Measurements from ENCODE around the gene MYO1E.
"Not testable (repeated sequence)": the region's sequence is repeated elsewhere in the genome, so short reads cannot be mapped to it uniquely, and the experiment has no call there.

The MYO1E gene

DNA sequence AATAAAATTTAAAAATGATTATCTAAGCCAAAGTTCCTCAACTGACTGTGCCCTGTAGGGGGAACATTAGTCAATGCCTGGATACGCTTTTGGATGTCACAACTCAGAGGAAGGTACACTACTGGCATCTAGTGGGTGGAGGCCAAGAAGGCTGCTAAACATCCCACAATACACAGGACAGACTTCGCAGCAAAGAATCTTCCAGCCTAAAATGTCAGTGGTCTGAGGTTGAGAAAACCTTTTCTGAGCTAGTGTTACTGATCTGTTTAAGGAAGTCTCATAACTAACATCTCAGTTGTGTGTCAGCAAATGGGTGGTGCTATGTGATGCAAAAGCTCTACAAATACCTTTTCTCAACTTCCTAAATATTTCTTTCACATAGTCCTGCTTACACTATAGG, 186.9 kb downstream of the MYO1E start:
- no peak for DNase-seq

DNA sequence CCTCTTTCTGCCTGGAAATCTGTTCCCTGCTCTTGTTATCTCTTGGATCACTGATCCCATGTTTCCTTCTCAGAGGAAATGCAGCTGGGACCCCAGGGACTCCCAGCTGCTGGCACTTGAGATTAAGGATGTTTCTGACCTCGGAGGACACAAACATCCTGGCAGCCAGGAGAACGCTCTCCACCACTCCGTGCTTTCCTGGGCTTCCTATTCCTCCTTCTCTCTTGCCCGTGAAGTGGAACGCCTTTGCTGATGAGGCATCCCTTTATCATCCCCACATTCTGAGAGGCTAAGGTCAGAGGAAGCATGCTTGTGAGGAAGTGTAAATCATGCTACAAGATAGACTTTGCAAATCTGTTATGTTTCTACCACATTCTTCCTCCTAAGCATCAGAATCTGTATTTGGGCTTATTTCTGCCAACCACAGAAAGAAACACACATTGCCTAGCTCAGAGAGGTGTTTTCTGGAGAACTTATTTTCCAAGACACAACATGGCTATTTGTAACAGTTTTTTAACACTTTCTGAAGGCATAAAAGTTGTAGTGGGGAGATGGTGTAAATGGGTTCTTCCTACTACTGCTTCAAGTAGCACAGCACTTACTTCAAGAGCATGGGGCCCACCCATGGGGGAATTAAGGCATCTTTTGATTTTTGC, 191.6 kb downstream of the MYO1E start:
- DNase-seq = no peak

DNA sequence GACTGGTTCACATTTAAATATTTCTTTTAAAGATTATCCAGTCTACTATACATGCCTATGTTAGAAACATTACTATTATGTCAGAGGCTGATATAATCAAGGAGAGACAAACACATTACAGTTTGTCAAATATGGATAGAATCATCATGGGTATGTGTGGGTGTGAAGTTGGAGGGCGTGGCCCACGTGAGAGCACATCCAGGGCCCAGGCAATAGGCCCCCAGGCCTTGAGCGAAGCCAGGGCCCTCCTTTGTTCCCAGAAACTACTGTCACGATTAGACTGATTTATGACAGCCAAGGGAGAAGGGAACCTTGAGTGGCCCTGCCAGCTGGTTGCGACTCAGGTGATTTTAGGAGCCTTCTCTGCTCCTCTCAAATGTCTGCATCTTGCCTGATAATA, 193.0 kb downstream of the MYO1E start:
- DNase-seq = no peak

DNA sequence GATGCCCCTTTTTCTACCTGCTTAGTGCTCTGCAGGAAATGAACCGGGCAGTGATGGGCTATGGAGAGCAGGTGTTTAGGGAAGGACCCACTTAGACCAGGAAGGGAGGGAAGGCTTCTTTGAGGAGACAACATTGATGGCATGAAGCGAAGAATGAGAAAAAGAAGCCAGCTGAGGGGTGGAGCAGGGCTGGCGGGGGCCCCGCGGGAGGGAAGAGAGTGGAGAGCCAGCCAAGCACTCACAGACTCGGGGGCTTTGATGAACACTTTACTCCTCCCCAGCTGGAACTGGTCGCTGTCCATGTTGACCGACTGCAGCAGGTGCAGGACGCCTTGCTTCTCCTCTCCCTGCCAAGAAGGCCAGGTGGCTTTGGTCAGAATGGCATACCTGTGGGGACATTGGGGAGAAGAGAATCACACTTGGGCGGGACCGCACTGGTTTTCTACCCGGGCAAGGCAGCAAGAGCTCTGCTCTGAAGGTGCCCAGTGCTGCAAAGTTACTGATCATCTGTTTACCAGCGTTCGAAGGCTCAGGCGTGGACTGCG, 194.4 kb downstream of the MYO1E start:
- no peak for DNase-seq

DNA sequence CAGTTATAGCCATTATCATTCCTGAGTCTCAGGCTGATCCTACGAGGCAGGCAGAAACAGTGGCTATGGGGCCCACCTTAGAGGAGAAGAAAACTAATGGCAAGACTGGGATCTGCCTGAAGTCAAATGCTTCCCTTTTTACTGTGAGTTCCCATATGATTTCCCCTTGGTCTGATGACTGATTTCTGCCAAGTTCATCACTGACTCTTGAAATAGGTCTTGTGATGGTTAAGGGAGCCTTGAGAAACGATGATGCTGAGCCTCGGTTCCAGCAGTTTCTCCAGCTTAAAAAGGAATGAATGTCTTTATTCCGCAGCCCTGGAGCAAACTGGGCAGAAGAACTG, 195.4 kb downstream of the MYO1E start:
- no peak for DNase-seq

DNA sequence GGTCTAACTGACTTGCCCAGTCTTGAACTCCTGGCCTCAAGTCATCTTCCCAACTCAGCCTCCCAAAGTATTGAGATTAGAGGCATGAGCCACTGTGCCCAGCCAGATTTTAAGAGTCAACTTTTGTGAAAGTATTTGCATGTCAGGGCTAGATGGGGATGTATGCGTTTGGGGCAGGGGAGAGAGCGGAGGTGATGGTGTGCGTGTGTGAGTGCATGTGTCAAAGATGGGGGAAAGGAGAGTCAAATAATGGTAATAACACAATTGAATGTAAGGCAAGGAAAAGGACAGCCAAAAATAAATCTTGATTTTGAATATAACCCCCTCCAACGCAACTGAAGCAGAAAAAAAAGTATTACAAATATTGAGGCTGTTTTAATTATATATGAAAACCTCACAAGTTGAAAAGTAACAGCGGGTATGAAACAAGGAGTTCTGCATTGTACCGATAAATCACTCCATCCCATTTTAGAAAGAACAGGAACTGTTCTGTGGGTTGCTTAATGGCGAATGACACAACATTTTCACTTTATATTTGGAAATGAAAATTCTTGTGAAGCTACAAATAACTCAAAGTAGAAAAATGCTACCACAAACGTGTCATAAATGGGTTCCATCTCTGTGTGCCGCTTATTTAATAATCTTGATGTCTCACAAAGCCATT, 195.9 kb downstream of the MYO1E start:
- no peak for DNase-seq

DNA sequence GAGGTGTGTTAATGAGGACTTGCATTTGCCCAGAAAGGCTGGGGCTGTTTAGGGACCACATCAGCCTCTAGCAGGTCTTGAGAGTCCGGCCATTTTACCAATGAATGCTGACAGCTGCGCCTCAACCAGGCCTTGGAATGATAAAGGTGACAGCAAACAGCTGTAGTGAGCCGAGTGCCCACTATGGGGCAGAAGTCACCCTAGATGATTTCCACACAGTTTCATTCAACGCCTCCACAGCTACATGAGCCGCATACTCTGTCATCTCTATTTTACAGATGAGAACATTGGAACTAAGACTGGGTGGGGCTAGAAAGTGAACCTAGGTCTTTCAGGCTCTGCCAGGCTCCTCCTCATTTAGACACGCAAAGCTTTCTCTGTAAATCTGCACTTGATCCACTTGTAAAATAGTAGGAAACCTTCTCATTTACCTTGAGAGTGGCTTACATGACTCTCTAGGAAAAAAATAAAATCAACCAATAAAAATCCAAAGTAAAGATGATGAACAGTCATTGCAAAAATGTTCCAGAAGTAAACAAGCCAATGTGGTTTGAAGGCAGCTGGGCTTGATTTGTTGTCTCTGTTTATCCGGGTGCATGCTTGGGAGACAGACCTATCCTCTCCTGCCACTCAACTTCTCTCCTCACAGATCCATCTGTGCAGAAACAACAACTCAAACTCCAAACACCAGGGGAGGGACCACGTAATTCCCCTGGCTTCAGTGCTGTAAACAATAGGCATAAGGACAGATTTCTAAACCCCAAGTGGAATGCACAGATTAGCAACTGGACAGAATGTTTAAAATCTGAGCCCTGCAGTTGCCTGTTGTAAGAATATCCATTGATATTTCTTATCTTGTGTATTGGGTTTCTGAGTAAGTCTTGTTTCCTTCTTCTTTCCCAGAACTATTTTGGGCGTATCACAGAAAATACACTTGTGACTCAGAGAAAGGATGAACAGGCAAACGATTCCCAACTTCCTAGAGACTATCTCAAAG, 197.5 kb downstream of the MYO1E start:
- peak in 2 of 5 experiments; percentile 14 to 71 for DNase-seq

DNA sequence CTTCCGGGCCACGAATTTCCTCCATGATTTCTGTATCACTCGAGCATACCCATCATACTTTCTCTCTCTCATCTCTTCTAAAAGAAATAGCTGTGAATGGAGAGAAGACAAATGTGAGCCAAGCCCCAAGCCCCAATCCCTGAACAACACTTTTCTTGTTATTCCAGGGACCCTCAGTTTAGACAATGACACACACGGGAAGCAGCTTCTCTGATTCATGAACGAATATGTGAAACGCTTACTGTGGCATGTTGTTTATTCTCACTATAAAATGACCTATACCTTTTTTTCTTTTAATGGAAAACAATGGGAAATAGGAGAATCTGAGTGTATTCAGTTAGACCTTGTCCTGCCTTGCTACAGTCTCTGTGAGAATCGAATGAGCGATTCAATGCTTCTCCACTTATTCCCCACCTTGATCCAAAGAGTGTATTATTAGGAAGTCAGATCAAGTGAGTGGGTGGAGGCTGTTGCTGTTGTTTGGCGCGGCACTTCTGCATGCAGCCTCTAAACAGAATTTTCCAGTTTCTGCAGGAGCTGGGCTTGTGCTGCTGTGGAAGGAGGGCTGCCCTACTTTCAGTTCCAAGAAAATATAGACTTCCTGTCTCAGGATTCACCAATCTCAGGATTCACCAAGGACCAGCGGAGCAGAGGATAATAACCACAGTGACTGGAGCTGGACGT, 198.4 kb downstream of the MYO1E start:
- DNase-seq = no peak

DNA sequence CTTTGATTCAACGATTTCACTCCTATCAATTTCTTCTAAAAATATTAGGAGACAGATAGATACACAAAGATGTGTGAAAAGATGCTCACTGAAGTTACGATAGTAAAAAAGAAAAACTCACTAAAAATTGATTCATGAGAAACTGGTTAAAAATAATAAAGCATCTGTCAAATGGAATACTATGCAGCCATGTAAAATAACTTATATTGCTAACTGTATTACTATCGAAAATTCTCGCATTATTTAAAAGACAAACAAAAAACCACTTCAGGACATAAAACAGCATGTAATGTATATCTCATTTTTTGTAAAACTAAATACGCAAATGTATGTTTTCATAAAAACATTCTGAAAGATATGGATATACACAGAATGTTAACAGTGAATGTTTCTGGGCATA, 199.5 kb downstream of the MYO1E start:
- DNase-seq = no peak

DNA sequence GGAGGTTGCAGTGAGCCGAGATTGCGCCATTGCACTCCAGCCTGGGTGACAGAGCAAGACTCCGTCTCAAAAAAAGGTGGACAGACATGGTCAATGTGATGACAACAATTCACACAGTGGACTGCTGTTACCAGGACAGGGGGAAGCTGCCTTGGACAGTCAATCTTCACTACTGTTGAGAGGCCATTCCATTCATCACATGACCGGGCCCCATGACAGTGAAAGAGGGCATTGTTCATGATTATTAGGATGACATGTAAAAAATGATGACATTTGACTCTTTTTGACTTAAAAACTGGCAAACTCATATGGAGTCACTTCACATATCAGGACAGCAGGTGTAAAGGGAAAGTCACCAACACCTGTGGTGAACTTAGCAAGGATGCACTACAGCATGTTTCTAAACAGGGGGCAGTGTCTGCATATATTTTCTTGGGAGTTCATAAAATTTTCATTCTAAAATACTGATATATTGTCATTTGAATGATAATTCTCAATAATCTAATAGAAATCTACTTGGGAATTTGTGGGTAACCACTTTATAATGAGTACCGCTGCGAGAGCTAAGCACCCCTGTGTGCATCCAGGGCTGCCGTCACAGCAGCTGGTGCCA, 200.3 kb downstream of the MYO1E start:
- no peak for DNase-seq

DNA sequence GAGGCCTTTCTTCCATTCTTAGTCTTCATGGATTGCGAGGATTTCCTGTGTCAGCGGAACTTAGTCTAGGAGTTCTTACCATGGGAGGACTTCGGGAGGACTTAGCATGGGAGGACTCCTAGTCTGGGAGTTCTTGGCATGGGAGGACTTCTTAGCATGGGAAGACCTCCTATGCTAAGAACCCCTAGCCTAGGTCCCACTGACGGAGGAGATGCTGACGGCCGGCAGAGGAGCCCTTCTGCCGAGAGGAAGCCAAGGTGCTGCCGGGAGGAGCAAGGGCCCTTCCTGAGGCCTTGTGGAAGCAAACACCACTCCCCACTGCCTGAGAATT, 201.6 kb downstream of the MYO1E start:
- no peak for DNase-seq

DNA sequence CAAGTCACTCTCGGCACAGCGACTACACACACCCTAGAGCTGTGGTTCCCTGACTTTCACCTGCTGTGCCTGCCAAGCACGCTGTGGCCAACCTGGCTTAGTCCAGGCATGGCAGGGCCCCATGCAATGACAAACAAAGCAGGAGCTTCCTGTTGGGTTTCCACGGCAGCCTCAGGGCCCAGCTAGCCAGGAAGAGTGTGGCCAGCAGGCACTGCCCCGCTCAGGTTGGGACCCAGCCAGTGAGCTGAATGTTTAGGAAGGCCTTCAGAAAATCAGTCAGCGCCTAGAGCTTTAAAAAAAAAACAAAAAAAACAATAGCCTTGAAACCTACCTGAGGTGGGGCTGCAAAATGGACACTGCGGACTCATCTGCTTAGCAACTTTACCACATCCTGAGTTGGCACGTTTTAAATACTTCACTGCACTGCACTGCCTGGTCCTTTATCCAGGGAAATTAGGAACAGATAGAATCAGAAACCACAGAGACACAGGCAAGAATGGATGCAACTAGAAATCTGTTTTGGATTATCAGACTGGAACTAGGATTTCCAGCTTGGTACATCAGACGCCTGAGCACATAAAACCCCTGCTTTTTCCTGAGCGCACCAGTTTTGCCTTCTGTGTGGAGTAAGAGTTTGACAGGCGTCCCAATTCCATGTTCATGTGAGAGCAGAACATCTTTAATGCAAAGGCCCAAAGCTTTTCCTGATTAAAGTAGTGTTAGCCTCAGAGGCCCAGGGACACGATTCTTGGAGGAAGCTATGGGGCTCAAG, 202.2 kb downstream of the MYO1E start:
- DNase-seq = no peak

DNA sequence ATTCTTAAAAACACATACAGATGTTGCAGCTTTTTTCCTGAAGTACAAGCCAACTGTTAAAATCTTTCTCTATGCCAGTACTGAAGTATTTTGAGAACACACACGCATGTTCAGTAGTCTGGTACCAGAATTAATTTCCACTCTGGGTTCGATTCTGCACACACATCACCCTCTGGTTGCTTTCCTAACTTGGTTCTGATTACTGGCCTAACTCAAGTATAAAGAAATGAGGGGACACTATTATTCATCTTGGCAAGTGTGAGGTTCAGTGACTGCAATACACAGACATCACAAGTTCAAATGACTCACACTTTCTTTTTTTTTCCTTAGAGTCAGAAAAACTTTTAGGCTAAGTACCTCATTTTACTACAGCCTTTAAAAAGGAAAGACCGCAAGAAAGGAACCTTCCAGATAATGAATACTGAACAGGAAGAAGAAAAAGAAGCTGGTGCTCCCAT, 203.4 kb downstream of the MYO1E start:
- no peak for DNase-seq

DNA sequence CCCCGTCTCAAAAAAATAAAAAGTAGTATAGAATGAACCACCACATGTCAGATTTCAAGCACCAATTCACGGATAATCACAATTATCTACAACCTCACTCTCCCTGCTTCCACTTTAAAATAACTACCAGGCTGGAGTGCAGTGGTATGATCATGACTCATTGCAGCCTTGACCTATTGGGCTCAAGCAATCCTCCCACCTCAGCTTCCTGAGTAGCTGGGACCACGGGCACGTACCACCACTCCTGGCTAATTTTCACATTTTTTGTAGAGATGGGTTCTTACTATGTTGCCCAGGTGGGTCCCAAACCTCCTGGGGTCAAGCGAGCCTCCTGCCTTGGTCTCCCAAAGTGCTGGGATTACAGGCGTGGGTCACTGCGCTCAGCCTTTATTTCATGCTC, 204.1 kb downstream of the MYO1E start:
- no peak for DNase-seq

DNA sequence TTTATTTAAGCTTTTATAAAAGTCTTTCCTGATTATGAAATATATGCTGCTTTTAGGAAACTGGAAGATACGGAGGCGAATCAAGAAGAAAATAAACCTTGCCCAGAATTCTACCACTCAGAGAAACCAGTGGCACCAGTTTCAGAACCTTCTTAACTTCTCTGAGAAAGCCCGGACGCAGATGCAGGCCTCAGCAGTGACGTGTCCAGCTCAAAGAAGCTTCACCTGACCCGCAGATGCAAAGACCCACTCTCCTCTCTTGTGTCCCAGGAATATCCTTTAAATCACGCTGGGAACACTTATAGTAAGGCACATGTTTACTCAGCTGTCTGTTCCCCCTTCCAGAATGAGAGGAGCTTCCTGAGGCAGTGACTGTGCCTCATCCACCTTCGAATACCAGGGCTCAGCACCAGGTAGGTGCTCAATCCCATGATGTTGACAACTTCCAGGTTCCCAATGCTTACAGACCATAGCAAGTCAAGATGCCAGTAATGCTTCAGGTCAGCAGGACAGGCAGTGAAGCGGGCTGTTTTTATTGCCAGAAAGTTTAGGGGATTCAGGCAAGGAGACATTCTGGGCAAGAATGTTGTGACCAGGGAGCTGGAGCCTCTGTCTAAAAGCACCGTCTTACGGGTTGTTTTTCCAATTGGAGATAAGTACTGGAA, 205.9 kb downstream of the MYO1E start:
- no peak for DNase-seq

DNA sequence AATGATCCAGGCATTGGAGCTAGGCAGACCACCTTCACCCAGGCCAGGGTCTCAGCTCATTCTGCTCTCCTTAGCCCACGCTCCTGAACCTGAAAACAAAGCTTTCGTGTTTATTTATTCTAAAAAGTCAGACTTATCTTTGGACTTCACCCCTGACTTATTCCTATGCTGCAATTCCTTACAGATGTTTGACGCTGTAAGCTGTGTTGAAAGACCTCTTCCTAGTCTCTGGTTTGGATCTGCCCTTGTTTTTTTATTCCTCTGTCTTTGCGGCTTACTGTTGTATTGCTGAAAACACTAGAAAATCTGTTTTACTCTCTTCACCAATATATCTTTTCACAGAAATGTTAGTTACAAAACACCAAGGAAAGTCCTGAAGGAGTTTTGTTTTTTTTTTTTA, 206.5 kb downstream of the MYO1E start:
- DNase-seq = no peak

DNA sequence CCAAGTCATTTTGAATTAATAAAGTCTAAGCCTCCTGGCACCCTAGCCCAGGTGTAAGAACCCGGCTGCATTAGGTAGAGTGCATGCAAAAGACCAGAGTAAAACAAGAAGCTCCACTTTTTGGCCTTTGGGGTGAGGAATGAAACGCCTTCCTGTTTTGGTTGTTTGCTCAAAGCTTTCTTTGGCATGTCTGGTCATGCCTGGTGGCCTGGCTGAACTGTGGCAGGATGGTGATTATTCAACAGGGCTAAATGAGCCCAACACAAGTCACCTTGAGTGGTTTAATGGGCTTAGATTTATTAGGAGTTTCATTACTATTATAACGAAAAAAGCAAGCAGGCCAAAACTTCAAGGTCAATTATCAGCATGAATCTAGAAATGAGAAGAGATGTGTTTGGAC, 206.9 kb downstream of the MYO1E start:
- DNase-seq = peak in 1 of 5 experiments; percentile 47

DNA sequence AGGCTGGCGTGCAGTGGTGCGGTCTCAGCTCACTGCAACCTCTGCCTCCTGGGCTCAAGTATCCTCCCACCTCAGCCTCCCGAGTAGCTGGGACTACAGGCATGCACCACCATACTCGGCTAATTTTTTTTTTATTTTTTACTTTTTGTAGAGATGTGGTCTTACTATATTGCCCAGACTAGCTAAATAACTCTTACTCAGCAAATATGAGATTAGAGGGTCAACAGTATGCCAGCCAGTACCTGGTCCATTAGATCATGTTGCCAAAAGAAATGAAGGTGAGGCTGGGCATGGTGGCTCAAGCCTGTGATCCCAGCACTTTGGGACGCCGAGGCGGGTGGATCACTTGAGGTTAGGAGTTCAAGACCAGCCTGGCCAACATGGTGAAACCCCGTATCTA, 210.6 kb downstream of the MYO1E start:
- DNase-seq = not testable (repeated sequence)

DNA sequence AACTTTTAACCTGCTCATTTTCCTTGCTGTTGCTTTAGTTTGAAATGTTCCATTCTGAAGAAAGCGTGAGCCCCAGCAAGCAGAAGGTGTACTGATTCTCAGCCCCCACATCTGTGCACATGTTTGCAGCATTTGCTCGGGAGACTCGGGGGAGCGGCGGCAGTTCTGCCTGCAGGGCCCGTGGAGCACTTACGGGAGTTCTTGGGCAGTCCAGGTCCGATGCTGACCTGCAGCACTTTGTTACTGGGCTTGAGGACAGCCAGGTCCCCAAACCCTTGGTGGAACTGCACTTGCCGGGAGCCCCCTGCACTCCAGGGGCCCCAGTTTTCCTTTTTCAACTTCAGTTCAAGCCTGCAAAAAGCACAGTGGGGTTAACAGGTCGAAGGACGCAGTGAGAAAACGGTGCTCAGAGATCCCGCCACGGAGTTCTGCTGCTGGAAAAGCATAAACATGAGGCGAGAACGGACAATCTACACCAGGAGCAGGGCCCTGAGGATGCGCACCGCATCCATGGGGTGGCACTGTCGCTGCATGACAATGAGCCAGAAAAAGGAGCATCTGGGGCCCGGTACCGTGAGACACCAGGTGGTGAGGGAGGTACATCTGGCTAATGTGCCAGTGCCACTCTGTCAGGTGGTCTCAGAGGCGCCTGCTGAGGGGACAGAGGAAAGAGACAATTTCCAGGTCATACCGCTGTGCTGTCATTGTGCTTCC, 211.6 kb downstream of the MYO1E start:
- peak in 1 of 5 experiments; percentile 18 for DNase-seq

DNA sequence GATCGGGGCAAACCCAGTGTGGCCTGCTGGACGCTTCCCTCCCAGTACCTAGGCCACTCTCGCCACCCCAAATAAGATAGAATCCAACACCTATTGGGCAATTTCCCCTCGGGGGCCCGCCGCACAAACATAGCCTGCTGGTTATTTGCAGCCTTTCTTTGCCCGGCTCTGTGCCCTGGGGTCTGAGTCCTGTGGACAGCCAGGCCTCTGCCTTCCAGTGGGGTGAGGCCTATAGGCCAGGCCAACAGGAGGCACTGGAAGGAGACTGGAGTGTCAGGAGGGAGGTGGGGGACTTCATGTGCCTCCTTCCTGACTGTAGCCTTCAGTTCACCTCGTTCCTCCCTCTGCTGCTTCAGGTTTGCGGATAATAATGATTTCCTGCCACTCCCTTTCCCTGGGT, 213.5 kb downstream of the MYO1E start:
- DNase-seq = no peak

All from T-helper 2 cell (primary cell).